GM18507 (cell line): ENCODE data around the gene KXD1.

Experiments
- DNase-seq: peaks from one replicate; pipeline ENCODE4 v3.0.0; 2011; ENCODE audit warnings: low read depth; ENCODE audit not compliant: insufficient read length; ENCODE audit errors: extremely low spot score
- FAIRE-seq: peaks from 2 replicates; lab custom pipeline; 2011; peaks lifted over from hg19 to GRCh38; lab: Jason Lieb, UNC

The KXD1 gene

GRCh38 chr19:18608805-18609716 lies 51.4 kb downstream of the KXD1 start:
- FAIRE-seq: no peak
- DNase-seq: no peak

GRCh38 chr19:18609717-18610051 lies 52.0 kb downstream of the KXD1 start:
- no peak for FAIRE-seq
- DNase-seq: no peak

- no peak for FAIRE-seq
- no peak for DNase-seq
These were observed 52.5 kb downstream of the KXD1 start for GRCh38 chr19:18610245-18610555.

- no peak for FAIRE-seq
These were observed 53.1 kb downstream of the KXD1 start for GRCh38 chr19:18610556-18611326.

GRCh38 chr19:18611327-18612050 lies 53.8 kb downstream of the KXD1 start:
- FAIRE-seq: no peak

More at GRCh38 chr19:18610556-18611326, 53.1 kb downstream of the KXD1 start:
- DNase-seq: no peak

GRCh38 chr19:18612051-18612771 lies 54.5 kb downstream of the KXD1 start:
- FAIRE-seq (no peak), DNase-seq (no peak)

More at GRCh38 chr19:18611327-18612050, 53.8 kb downstream of the KXD1 start:
- DNase-seq: no peak

- DNase-seq: no peak
- FAIRE-seq: no peak
These were observed 55.3 kb downstream of the KXD1 start, which contains the start of gene TMEM59L for GRCh38 chr19:18612772-18613588. TSS of gene TMEM59L (plus strand) at chr19:18612870. CDS start at chr19:18612959, 89 bp downstream.

GRCh38 chr19:18613589-18614234 lies 56.0 kb downstream of the KXD1 start:
- DNase-seq (no peak), FAIRE-seq (no peak)

GRCh38 chr19:18616023-18616422 lies 58.4 kb downstream of the KXD1 start:
- no peak for DNase-seq
- no peak for FAIRE-seq

- DNase-seq (no peak), FAIRE-seq (no peak)
These were observed 59.9 kb downstream of the KXD1 start for GRCh38 chr19:18617562-18617961.

- DNase-seq (no peak), FAIRE-seq (no peak)
These were observed 60.6 kb downstream of the KXD1 start for GRCh38 chr19:18618236-18618635.
